Measurements from ENCODE around the gene OR2T4. TPM values are rescaled to one million over a fixed set of nuclear protein-coding genes. Genes with fewer than 3 reads are reported as not detected.

The OR2T4 gene
- total RNA-seq, 1 experiment from 2014 or later, result not detected

DNA sequence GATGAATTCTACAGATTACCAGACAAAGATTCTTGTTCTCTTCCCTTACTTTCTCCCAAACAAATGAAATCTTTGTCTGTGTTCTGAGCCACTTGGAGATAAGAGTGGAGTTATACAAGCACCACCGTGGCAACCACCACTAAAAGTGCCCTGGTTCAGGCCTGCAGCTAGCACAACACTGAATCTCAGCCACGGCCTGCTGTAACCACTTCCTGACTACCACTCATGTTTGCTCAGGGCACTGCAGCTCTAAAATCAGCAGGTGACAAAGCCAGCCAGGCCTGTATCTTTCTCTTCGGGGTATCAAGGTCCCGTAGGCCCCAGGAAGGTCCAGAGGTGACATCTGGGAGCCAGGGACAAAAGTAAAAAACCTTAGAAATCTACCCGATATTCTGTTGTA lies 10.9 kb downstream of the OR2T4 start:
- no peak overlapping the region for H3K4me3 Mint-ChIP-seq
- DNase-seq (ENCODE audit: low spot score), result no peak
- no peaks in the 10 kb centered on the region for H3K4me1 Mint-ChIP-seq
- H3K9me3 Mint-ChIP-seq, result peaks cover 90% of the 10 kb centered on the region
- CTCF ChIA-PET, result no interaction called here
- H3K27ac Mint-ChIP-seq, result no peak overlapping the region
- peaks cover 10% of the 10 kb centered on the region for H3K27me3 Mint-ChIP-seq (ENCODE audit: low read depth)
- ATAC-seq, result no peak
- TF ChIP-seq, protein P1, sequence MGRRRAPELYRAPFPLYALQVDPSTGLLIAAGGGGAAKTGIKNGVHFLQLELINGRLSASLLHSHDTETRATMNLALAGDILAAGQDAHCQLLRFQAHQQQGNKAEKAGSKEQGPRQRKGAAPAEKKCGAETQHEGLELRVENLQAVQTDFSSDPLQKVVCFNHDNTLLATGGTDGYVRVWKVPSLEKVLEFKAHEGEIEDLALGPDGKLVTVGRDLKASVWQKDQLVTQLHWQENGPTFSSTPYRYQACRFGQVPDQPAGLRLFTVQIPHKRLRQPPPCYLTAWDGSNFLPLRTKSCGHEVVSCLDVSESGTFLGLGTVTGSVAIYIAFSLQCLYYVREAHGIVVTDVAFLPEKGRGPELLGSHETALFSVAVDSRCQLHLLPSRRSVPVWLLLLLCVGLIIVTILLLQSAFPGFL (CRISPR knock-in tag; IDR thresholded peaks at IDR 0.05; ENCODE audit: borderline replicate concordance), result no peak
- H3K36me3 Mint-ChIP-seq, result peaks cover 82% of the 10 kb centered on the region
- POLR2A ChIA-PET, result no interaction called here

DNA sequence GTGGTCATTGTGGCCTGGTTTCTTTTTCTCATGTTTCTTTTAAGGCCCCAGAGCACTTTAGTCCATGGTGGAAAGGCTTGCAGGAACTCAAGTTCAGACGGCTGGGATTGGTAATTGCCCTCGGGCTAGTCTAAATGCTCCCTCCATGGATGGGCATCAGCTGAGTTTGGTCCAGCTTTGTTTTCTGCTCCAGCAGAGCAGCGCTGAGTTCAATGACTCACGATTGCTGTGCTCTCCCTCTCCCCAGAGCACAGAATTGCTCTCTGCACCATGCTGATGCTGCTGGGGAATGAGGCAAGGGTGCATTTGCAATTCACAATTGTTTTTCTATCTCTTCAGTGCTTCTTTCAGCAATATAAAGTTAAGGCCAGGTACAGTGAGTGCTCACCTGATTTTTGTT lies 12.3 kb downstream of the OR2T4 start:
- ChIA-PET POLR2A (no interaction called here), CTCF (no interaction called here)
- peaks cover 91% of the 10 kb centered on the region for H3K9me3 Mint-ChIP-seq
- DNase-seq (ENCODE audit: low spot score) (no peak), ATAC-seq (no peak)
- TF ChIP-seq ATF1 (CRISPR knock-in tag; IDR thresholded peaks at IDR 0.05), result no peak
- TF ChIP-seq GTF2I (CRISPR knock-in tag; conservative IDR thresholded peaks at IDR 0.05), result no peak
- no peak for TF ChIP-seq NR3C1 (CRISPR knock-in tag; conservative IDR thresholded peaks at IDR 0.05; ENCODE audit: low read depth)
- TF ChIP-seq, protein P2, sequence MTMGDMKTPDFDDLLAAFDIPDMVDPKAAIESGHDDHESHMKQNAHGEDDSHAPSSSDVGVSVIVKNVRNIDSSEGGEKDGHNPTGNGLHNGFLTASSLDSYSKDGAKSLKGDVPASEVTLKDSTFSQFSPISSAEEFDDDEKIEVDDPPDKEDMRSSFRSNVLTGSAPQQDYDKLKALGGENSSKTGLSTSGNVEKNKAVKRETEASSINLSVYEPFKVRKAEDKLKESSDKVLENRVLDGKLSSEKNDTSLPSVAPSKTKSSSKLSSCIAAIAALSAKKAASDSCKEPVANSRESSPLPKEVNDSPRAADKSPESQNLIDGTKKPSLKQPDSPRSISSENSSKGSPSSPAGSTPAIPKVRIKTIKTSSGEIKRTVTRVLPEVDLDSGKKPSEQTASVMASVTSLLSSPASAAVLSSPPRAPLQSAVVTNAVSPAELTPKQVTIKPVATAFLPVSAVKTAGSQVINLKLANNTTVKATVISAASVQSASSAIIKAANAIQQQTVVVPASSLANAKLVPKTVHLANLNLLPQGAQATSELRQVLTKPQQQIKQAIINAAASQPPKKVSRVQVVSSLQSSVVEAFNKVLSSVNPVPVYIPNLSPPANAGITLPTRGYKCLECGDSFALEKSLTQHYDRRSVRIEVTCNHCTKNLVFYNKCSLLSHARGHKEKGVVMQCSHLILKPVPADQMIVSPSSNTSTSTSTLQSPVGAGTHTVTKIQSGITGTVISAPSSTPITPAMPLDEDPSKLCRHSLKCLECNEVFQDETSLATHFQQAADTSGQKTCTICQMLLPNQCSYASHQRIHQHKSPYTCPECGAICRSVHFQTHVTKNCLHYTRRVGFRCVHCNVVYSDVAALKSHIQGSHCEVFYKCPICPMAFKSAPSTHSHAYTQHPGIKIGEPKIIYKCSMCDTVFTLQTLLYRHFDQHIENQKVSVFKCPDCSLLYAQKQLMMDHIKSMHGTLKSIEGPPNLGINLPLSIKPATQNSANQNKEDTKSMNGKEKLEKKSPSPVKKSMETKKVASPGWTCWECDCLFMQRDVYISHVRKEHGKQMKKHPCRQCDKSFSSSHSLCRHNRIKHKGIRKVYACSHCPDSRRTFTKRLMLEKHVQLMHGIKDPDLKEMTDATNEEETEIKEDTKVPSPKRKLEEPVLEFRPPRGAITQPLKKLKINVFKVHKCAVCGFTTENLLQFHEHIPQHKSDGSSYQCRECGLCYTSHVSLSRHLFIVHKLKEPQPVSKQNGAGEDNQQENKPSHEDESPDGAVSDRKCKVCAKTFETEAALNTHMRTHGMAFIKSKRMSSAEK (CRISPR knock-in tag; IDR thresholded peaks at IDR 0.05; ENCODE audit: borderline replicate concordance), result no peak
- TF ChIP-seq TP53 (CRISPR knock-in tag; IDR thresholded peaks at IDR 0.05), result no peak
- no peak for TF ChIP-seq ELF4 (CRISPR knock-in tag; IDR thresholded peaks at IDR 0.05; ENCODE audit: low read depth)
- no peak for TF ChIP-seq ZBTB21 (CRISPR knock-in tag; IDR thresholded peaks at IDR 0.05; ENCODE audit: borderline replicate concordance)
- no peak for TF ChIP-seq ZNF263 (CRISPR knock-in tag; IDR thresholded peaks at IDR 0.05; ENCODE audit: low read depth)
- TF ChIP-seq RORB (CRISPR knock-in tag; IDR thresholded peaks at IDR 0.05), result no peak
- TF ChIP-seq, protein P3, sequence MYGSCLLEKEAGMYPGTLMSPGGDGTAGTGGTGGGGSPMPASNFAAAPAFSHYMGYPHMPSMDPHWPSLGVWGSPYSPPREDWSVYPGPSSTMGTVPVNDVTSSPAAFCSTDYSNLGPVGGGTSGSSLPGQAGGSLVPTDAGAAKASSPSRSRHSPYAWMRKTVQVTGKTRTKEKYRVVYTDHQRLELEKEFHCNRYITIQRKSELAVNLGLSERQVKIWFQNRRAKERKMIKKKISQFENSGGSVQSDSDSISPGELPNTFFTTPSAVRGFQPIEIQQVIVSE (CRISPR knock-in tag; IDR thresholded peaks at IDR 0.05; ENCODE audit: borderline replicate concordance), result no peak
- TF ChIP-seq, protein P4, sequence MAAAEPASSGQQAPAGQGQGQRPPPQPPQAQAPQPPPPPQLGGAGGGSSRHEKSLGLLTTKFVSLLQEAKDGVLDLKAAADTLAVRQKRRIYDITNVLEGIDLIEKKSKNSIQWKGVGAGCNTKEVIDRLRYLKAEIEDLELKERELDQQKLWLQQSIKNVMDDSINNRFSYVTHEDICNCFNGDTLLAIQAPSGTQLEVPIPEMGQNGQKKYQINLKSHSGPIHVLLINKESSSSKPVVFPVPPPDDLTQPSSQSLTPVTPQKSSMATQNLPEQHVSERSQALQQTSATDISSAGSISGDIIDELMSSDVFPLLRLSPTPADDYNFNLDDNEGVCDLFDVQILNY (CRISPR knock-in tag; IDR thresholded peaks at IDR 0.05), result no peak
- TF ChIP-seq ZNF416 (CRISPR knock-in tag; IDR thresholded peaks at IDR 0.05), result no peak
- no peak for TF ChIP-seq KAT7 (CRISPR knock-in tag; IDR thresholded peaks at IDR 0.05; ENCODE audit: borderline replicate concordance)
- TF ChIP-seq, protein P5, sequence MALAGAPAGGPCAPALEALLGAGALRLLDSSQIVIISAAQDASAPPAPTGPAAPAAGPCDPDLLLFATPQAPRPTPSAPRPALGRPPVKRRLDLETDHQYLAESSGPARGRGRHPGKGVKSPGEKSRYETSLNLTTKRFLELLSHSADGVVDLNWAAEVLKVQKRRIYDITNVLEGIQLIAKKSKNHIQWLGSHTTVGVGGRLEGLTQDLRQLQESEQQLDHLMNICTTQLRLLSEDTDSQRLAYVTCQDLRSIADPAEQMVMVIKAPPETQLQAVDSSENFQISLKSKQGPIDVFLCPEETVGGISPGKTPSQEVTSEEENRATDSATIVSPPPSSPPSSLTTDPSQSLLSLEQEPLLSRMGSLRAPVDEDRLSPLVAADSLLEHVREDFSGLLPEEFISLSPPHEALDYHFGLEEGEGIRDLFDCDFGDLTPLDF (CRISPR knock-in tag; IDR thresholded peaks at IDR 0.05), result no peak
- no peak for TF ChIP-seq MXD4 (CRISPR knock-in tag; IDR thresholded peaks at IDR 0.05; ENCODE audit: borderline replicate concordance)
- TF ChIP-seq, protein P6, sequence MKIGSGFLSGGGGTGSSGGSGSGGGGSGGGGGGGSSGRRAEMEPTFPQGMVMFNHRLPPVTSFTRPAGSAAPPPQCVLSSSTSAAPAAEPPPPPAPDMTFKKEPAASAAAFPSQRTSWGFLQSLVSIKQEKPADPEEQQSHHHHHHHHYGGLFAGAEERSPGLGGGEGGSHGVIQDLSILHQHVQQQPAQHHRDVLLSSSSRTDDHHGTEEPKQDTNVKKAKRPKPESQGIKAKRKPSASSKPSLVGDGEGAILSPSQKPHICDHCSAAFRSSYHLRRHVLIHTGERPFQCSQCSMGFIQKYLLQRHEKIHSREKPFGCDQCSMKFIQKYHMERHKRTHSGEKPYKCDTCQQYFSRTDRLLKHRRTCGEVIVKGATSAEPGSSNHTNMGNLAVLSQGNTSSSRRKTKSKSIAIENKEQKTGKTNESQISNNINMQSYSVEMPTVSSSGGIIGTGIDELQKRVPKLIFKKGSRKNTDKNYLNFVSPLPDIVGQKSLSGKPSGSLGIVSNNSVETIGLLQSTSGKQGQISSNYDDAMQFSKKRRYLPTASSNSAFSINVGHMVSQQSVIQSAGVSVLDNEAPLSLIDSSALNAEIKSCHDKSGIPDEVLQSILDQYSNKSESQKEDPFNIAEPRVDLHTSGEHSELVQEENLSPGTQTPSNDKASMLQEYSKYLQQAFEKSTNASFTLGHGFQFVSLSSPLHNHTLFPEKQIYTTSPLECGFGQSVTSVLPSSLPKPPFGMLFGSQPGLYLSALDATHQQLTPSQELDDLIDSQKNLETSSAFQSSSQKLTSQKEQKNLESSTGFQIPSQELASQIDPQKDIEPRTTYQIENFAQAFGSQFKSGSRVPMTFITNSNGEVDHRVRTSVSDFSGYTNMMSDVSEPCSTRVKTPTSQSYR (CRISPR knock-in tag; IDR thresholded peaks at IDR 0.05), result no peak
- TF ChIP-seq IRF2 (CRISPR knock-in tag; IDR thresholded peaks at IDR 0.05; ENCODE audit: borderline replicate concordance, low read depth), result no peak
- no peak for TF ChIP-seq ZNF396 (CRISPR knock-in tag; IDR thresholded peaks at IDR 0.05; ENCODE audit: borderline replicate concordance)
- H3K36me3 Mint-ChIP-seq, result peaks cover 82% of the 10 kb centered on the region
- no peaks in the 10 kb centered on the region for H3K4me1 Mint-ChIP-seq
- no peak overlapping the region for H3K4me3 Mint-ChIP-seq
- no peak overlapping the region for H3K27ac Mint-ChIP-seq
- peaks cover 10% of the 10 kb centered on the region for H3K27me3 Mint-ChIP-seq (ENCODE audit: low read depth)
